Parathyroid adenoma (tissue), 2 donors: ENCODE data around the gene ADAMTS10.

Source experiments
- H2AFZ ChIP-seq: fragments of 300-600 bp; sonication (generic); one replicate; pipeline ENCODE4 v1.7.0; 2017; ENCODE audit warnings: antibody characterized with exemption, mild to moderate bottlenecking
- H3K27ac ChIP-seq: fragments of 300-600 bp; sonication (generic); one replicate; pipeline ENCODE4 v1.7.0; 2017
- H3K27me3 ChIP-seq: fragments of 300-600 bp; sonication (generic); one replicate; pipeline ENCODE4 v1.7.0; 2017; ENCODE audit warnings: low read length; ENCODE audit not compliant: control insufficient read depth, insufficient read depth
- H3K36me3 ChIP-seq: fragments of 300-600 bp; sonication (generic); one replicate; pipeline ENCODE4 v1.7.0; 2017; ENCODE audit warnings: low read length; ENCODE audit not compliant: control insufficient read depth, insufficient read depth
- H3K4me1 ChIP-seq: fragments of 300-600 bp; sonication (generic); one replicate; pipeline ENCODE4 v1.7.0; 2017; ENCODE audit warnings: control low read depth
- H3K4me2 ChIP-seq: fragments of 300-600 bp; sonication (generic); one replicate; pipeline ENCODE4 v1.7.0; 2017; ENCODE audit warnings: low read length
- H3K4me3 ChIP-seq: fragments of 300-600 bp; sonication (generic); one replicate; pipeline ENCODE4 v1.7.0; 2017; ENCODE audit warnings: low read depth, low read length
- H3K79me2 ChIP-seq: fragments of 300-600 bp; sonication (generic); one replicate; pipeline ENCODE4 v1.7.0; 2017; ENCODE audit warnings: control low read depth
- H3K9ac ChIP-seq: fragments of 300-600 bp; sonication (generic); one replicate; pipeline ENCODE4 v1.7.0; 2017; ENCODE audit warnings: mild to moderate bottlenecking
- H3K9me3 ChIP-seq: fragments of 300-600 bp; sonication (generic); one replicate; pipeline ENCODE4 v1.7.0; 2017; ENCODE audit warnings: low read length; ENCODE audit not compliant: control insufficient read depth
- CTCF ChIP-seq: fragments of 300-600 bp; sonication (generic); IDR thresholded peaks from one replicate; pipeline ENCODE4 v1.7.0; 2017; ENCODE audit warnings: antibody characterized with exemption, mild to moderate bottlenecking
- donor health status: primary hyperparathyroidism.

ADAMTS10 gene

GRCh38 chr19:8610936-8611300 lies 403 bp upstream of the ADAMTS10 start:
- no peak overlapping the region for H3K9ac ChIP-seq
- peaks cover 7% of the 10 kb centered on the region for H3K4me1 ChIP-seq
- peak overlapping the region; percentile 94 for H3K4me2 ChIP-seq
- H3K27me3 ChIP-seq: no peaks in the 10 kb centered on the region
- H3K27ac ChIP-seq: no peak overlapping the region
- H3K9me3 ChIP-seq: no peaks in the 10 kb centered on the region
- H3K36me3 ChIP-seq: no peaks in the 10 kb centered on the region
- H3K79me2 ChIP-seq: no peaks in the 10 kb centered on the region
- no peak overlapping the region for H3K4me3 ChIP-seq
- H2AFZ ChIP-seq: no peak overlapping the region
- no peak for TF ChIP-seq CTCF

GRCh38 chr19:8609279-8610040 lies 1.1 kb downstream of the ADAMTS10 start:
- Histone ChIP-seq H2AFZ (peak overlapping the region; percentile 91), H3K4me3 (peak overlapping the region; percentile 75), H3K4me2 (peak overlapping the region; percentile 94), H3K9me3 (no peaks in the 10 kb centered on the region), H3K27ac (peak overlapping the region; percentile 85), H3K4me1 (peaks cover 7% of the 10 kb centered on the region), H3K79me2 (no peaks in the 10 kb centered on the region), H3K9ac (peak overlapping the region; percentile 42), H3K27me3 (no peaks in the 10 kb centered on the region), H3K36me3 (no peaks in the 10 kb centered on the region)
- peak; percentile 33 for TF ChIP-seq CTCF

- Histone ChIP-seq H3K4me2 (peak overlapping the region; percentile 94), H3K27me3 (no peaks in the 10 kb centered on the region), H3K4me1 (peaks cover 7% of the 10 kb centered on the region), H3K4me3 (peak overlapping the region; percentile 75), H3K36me3 (no peaks in the 10 kb centered on the region), H3K9ac (peak overlapping the region; percentile 42), H3K79me2 (no peaks in the 10 kb centered on the region), H2AFZ (peak overlapping the region; percentile 91), H3K27ac (peak overlapping the region; percentile 85), H3K9me3 (no peaks in the 10 kb centered on the region)
- TF ChIP-seq CTCF: no peak
Observed at GRCh38 chr19:8608941-8609278, 1.6 kb downstream of the ADAMTS10 start.

GRCh38 chr19:8607386-8607785 lies 3.1 kb downstream of the ADAMTS10 start:
- TF ChIP-seq CTCF: no peak
- H2AFZ ChIP-seq: no peak overlapping the region
- H3K27ac ChIP-seq: no peak overlapping the region
- H3K9ac ChIP-seq: no peak overlapping the region
- H3K4me2 ChIP-seq: no peak overlapping the region
- H3K36me3 ChIP-seq: no peaks in the 10 kb centered on the region
- no peaks in the 10 kb centered on the region for H3K27me3 ChIP-seq
- no peaks in the 10 kb centered on the region for H3K79me2 ChIP-seq
- peaks cover 7% of the 10 kb centered on the region for H3K4me1 ChIP-seq
- H3K4me3 ChIP-seq: no peak overlapping the region
- no peaks in the 10 kb centered on the region for H3K9me3 ChIP-seq

- H2AFZ ChIP-seq: no peak overlapping the region
- no peak for TF ChIP-seq CTCF
- no peak overlapping the region for H3K4me3 ChIP-seq
- H3K9me3 ChIP-seq: no peaks in the 10 kb centered on the region
- no peak overlapping the region for H3K9ac ChIP-seq
- peaks cover 7% of the 10 kb centered on the region for H3K4me1 ChIP-seq
- no peaks in the 10 kb centered on the region for H3K36me3 ChIP-seq
- no peak overlapping the region for H3K27ac ChIP-seq
- no peaks in the 10 kb centered on the region for H3K79me2 ChIP-seq
- H3K4me2 ChIP-seq: no peak overlapping the region
- no peaks in the 10 kb centered on the region for H3K27me3 ChIP-seq
Observed at GRCh38 chr19:8605514-8605913, 5.0 kb downstream of the ADAMTS10 start.
